Loucy (cell line): Measurements from ENCODE around the gene LY6G6C.

Experiments used
- H2AFZ ChIP-seq: fragments of 200-600 bp; sonication (generic); 2 replicates; pipeline ENCODE4 v1.6.0; 2016; ENCODE audit warnings: antibody characterized with exemption, mild to moderate bottlenecking, low read length, moderate library complexity
- H3F3A ChIP-seq: fragments of 200-600 bp; 2 replicates; pipeline ENCODE4 v1.6.0; 2016; ENCODE audit warnings: antibody characterized with exemption, low read depth, mild to moderate bottlenecking
- H3K27me3 ChIP-seq: fragments of 200-600 bp; sonication (generic); 2 replicates; pipeline ENCODE4 v1.6.1; 2014; ENCODE audit warnings: low read length, mild to moderate bottlenecking; ENCODE audit not compliant: insufficient read depth, poor library complexity, severe bottlenecking
- H3K36me3 ChIP-seq: fragments of 200-600 bp; sonication (generic); 2 replicates; pipeline ENCODE4 v1.6.1; 2016; ENCODE audit warnings: low read length; ENCODE audit not compliant: insufficient read depth
- H3K4me1 ChIP-seq: fragments of 200-600 bp; sonication (generic); 2 replicates; pipeline ENCODE4 v1.5.1; 2014; ENCODE audit warnings: low read length, mild to moderate bottlenecking; ENCODE audit not compliant: insufficient read depth, poor library complexity, severe bottlenecking
- H3K4me2 ChIP-seq: fragments of 200-600 bp; sonication (generic); 2 replicates; pipeline ENCODE4 v1.6.0; 2014; ENCODE audit warnings: antibody characterized with exemption, low read length, low read depth, mild to moderate bottlenecking; ENCODE audit not compliant: poor library complexity, severe bottlenecking
- H3K4me3 ChIP-seq: fragments of 200-600 bp; sonication (generic); 2 replicates; pipeline ENCODE4 v1.5.1; 2014; ENCODE audit warnings: low read length, mild to moderate bottlenecking, mixed read lengths; ENCODE audit not compliant: poor library complexity, severe bottlenecking
- H3K79me2 ChIP-seq: fragments of 200-600 bp; sonication (generic); 2 replicates; pipeline ENCODE4 v1.6.1; 2014; ENCODE audit warnings: low read length; ENCODE audit not compliant: insufficient read depth
- H3K9ac ChIP-seq: fragments of 200-600 bp; sonication (generic); 2 replicates; pipeline ENCODE4 v1.6.0; 2014; ENCODE audit warnings: mild to moderate bottlenecking, low read depth, low read length, moderate library complexity; ENCODE audit not compliant: poor library complexity, severe bottlenecking
- H3K9me2 ChIP-seq: fragments of 200-600 bp; sonication (generic); replicated peaks from 2 replicates; pipeline ENCODE4 v1.6.1; 2016; ENCODE audit warnings: low read depth, low read length, mixed read lengths
- H3K9me3 ChIP-seq: fragments of 200-600 bp; sonication (generic); 2 replicates; pipeline ENCODE4 v1.6.1; 2014; ENCODE audit warnings: mild to moderate bottlenecking, antibody characterized with exemption, low read length, low read depth; ENCODE audit not compliant: insufficient read depth
- H4K20me1 ChIP-seq: fragments of 200-600 bp; sonication (generic); 2 replicates; pipeline ENCODE4 v1.6.0; 2014; ENCODE audit warnings: antibody characterized with exemption, low read length, mild to moderate bottlenecking; ENCODE audit not compliant: insufficient read depth, poor library complexity, severe bottlenecking
- EZH2phosphoT487 ChIP-seq: fragments of 200-600 bp; IDR thresholded peaks from 2 replicates; pipeline ENCODE4 v1.6.1; 2018; ENCODE audit warnings: antibody characterized with exemption, mild to moderate bottlenecking, moderate library complexity, borderline replicate concordance
- TF ChIP-seq, protein P1 (sequence below): fragments of 200-600 bp; sonication (generic); conservative IDR thresholded peaks from 2 replicates; pipeline ENCODE4 v1.5.1; 2014; ENCODE audit warnings: mild to moderate bottlenecking, antibody characterized with exemption, low read length

The LY6G6C gene

DNA sequence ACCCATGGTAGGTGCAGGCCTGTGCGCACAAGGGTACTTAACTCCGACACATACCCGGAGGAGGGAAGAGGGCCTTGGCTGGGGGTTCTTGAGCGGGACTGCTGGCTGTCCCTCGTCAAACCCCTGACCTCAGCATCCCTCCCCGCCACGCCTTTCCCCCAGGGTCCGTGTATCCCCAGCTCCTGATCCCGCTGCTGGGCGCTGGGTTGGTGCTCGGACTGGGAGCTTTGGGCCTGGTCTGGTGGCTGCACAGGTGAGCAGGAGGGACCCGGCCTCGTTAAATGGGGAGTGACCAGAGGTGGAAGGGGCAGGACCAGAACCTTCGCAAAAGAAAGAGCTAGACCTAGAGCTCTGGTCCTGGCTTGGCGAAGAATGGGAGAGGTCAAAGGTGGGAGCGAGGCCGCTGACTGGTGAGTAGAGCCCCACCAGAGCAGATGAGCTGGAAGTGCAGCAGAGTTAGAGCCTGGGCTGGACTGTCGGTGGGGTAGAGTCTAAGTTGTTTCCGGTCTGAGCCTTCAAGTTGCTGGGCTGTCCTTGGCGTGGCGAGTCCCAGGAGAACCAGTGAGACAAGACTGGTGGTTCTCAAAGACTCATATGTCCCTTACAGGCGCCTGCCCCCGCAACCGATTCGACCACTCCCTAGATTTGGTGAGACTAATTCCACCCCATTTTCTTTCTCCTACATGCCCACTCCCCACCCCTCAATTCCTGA, 2.6 kb upstream of the LY6G6C start:
- Histone ChIP-seq H3K4me1 (peaks cover 26% of the 10 kb centered on the region), H3K9me2 (no peaks in the 10 kb centered on the region), H2AFZ (no peak overlapping the region), H3K27me3 (no peaks in the 10 kb centered on the region), H3K79me2 (peaks cover 25% of the 10 kb centered on the region), H3K4me2 (no peak overlapping the region), H3K9ac (no peak overlapping the region), H3F3A (peaks cover 4% of the 10 kb centered on the region; the same call in 1 of the 2 replicates), H3K4me3 (no peak overlapping the region), H3K9me3 (no peaks in the 10 kb centered on the region), H3K36me3 (peaks cover 7% of the 10 kb centered on the region; the same call in 1 of the 2 replicates), H4K20me1 (peaks cover 10% of the 10 kb centered on the region)
- TF ChIP-seq EZH2phosphoT487: no peak
- TF ChIP-seq, protein P1, sequence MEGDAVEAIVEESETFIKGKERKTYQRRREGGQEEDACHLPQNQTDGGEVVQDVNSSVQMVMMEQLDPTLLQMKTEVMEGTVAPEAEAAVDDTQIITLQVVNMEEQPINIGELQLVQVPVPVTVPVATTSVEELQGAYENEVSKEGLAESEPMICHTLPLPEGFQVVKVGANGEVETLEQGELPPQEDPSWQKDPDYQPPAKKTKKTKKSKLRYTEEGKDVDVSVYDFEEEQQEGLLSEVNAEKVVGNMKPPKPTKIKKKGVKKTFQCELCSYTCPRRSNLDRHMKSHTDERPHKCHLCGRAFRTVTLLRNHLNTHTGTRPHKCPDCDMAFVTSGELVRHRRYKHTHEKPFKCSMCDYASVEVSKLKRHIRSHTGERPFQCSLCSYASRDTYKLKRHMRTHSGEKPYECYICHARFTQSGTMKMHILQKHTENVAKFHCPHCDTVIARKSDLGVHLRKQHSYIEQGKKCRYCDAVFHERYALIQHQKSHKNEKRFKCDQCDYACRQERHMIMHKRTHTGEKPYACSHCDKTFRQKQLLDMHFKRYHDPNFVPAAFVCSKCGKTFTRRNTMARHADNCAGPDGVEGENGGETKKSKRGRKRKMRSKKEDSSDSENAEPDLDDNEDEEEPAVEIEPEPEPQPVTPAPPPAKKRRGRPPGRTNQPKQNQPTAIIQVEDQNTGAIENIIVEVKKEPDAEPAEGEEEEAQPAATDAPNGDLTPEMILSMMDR: no peak

DNA sequence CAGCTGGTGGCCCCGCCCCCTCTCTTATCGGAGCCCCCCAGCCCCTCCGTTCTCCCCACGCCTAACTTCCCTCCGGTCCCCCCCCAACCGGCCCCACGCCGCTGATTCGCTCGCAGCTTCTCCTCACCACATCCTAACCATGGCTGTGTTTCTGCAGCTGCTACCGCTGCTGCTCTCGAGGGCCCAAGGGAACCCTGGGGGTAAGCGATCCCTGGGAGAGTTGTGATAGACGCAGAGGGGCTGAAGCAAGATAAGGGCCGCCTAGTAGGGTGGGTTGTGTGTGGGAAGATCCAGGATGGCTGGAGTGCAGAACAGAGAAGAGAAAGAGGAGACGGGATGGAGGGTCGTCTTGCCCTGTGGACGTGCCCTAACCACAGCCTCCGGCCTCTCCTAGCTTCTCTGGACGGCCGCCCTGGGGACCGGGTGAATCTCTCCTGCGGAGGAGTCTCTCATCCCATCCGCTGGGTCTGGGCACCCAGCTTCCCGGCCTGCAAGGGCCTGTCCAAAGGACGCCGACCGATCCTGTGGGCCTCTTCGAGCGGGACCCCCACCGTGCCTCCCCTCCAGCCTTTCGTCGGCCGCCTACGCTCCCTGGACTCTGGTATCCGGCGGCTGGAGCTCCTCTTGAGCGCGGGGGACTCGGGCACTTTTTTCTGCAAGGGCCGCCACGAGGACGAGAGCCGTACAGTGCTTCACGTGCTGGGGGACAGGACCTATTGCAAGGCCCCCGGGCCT, 1.9 kb upstream of the LY6G6C start, which contains the start of gene MPIG6B:
TSS of gene MPIG6B (plus strand) at position 129 of the 735 bp plus-strand sequence. CDS start at position 140, 11 bp downstream.
- Histone ChIP-seq H4K20me1 (peaks cover 5% of the 10 kb centered on the region), H3F3A (peaks cover 4% of the 10 kb centered on the region; the same call in 1 of the 2 replicates), H2AFZ (no peak within 1 kb of the TSS), H3K36me3 (peaks cover 7% of the 10 kb centered on the region; the same call in 1 of the 2 replicates), H3K4me3 (no peak within 1 kb of the TSS), H3K9me3 (no peaks in the 10 kb centered on the region), H3K9me2 (no peaks in the 10 kb centered on the region), H3K27me3 (no peaks in the 10 kb centered on the region), H3K79me2 (peaks cover 17% of the 10 kb centered on the region; the same call in 1 of the 2 replicates), H3K4me1 (peaks cover 21% of the 10 kb centered on the region), H3K4me2 (no peak within 1 kb of the TSS), H3K9ac (no peak within 1 kb of the TSS)
- TF ChIP-seq EZH2phosphoT487: no peak
- TF ChIP-seq, protein P1: no peak

DNA sequence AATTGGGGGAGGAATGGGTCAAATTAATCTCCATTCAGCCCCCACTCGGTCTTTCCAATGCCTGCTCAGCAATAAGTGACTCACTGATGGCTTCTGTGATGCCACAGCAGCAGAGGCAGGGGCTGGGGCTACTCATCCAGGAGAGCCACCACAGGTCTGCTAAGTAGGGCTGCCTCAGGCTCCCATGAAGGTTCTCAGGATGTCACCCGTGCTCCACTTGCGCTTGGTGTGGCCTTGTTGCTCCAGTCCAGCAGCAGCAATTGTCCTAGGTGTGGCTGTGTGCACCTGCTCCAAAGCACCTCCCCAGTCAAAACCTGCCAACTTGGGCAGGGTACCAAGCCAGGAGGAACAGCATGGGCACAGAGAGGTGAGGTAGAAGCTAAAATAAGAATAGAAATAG, 627 bp upstream of the LY6G6C start:
- H3K4me1 ChIP-seq: peaks cover 20% of the 10 kb centered on the region
- H3K9me3 ChIP-seq: no peaks in the 10 kb centered on the region
- TF ChIP-seq, protein P1: no peak
- TF ChIP-seq EZH2phosphoT487: no peak
- no peaks in the 10 kb centered on the region for H3K27me3 ChIP-seq
- no peak overlapping the region for H3K4me2 ChIP-seq
- H3K79me2 ChIP-seq: peaks cover 6% of the 10 kb centered on the region; the same call in 1 of the 2 replicates
- peaks cover 4% of the 10 kb centered on the region; the same call in 1 of the 2 replicates for H3F3A ChIP-seq
- peaks cover 3% of the 10 kb centered on the region; the same call in 1 of the 2 replicates for H3K36me3 ChIP-seq
- no peak overlapping the region for H2AFZ ChIP-seq
- no peak overlapping the region for H3K9ac ChIP-seq
- no peaks in the 10 kb centered on the region for H4K20me1 ChIP-seq
- no peaks in the 10 kb centered on the region for H3K9me2 ChIP-seq
- no peak overlapping the region for H3K4me3 ChIP-seq
